ENCODE measurements around the gene CYP2F1. TPM values are rescaled to one million over a fixed set of nuclear protein-coding genes. Genes with fewer than 3 reads are reported as not detected.

The CYP2F1 gene
- total RNA-seq, 1 donor from 2014 or later: not detected

DNA sequence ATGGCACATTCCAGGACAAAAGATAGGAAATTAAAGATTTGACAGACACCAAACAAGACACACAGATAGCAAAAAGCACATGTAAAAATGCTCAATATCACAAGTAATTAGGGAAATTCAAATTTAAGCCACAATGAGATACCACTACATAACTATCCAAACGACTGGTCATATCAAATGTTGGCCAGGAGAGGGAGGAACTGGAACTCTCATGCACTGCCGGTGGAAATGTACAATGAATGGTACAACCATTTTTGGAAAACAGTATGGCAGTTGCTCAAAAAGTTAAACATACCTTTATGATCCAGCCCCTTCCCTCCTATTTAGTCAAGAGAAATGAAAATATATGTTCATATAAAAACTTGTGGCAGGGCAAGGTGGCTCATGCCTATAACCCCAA is 42.0 kb downstream of the CYP2F1 start:
- no peaks in the 10 kb centered on the region for H3K36me3 Mint-ChIP-seq (ENCODE audit: unreplicated experiment)

DNA sequence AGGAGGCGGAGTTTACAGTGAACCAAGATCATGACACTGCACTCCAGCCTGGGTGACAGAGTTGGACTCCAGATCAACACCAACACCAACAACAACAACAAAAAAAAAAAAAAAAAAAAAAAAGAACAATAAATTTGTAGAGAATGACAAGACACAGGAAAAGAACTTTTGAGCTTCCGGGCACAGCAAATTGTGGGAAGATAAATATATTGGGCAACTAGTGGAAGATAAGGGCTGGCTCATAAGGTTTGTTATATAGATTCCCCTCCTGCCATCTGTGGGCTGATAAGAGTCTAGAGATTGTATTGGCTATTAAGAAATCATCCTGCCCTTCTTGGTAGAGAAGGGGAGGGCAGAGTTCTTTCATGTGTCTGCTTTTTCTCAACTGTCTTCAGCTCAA is 45.6 kb downstream of the CYP2F1 start:
- TF ChIP-seq, protein P1, sequence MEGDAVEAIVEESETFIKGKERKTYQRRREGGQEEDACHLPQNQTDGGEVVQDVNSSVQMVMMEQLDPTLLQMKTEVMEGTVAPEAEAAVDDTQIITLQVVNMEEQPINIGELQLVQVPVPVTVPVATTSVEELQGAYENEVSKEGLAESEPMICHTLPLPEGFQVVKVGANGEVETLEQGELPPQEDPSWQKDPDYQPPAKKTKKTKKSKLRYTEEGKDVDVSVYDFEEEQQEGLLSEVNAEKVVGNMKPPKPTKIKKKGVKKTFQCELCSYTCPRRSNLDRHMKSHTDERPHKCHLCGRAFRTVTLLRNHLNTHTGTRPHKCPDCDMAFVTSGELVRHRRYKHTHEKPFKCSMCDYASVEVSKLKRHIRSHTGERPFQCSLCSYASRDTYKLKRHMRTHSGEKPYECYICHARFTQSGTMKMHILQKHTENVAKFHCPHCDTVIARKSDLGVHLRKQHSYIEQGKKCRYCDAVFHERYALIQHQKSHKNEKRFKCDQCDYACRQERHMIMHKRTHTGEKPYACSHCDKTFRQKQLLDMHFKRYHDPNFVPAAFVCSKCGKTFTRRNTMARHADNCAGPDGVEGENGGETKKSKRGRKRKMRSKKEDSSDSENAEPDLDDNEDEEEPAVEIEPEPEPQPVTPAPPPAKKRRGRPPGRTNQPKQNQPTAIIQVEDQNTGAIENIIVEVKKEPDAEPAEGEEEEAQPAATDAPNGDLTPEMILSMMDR (IDR thresholded peaks at IDR 0.05): no peak
- Mint-ChIP-seq H3K36me3 (ENCODE audit: unreplicated experiment) (no peaks in the 10 kb centered on the region), H3K4me1 (ENCODE audit: unreplicated experiment) (no peaks in the 10 kb centered on the region), H3K4me3 (ENCODE audit: unreplicated experiment) (no peak overlapping the region), H3K27ac (ENCODE audit: unreplicated experiment) (no peak overlapping the region), H3K27me3 (ENCODE audit: unreplicated experiment) (peaks cover 2% of the 10 kb centered on the region), H3K9me3 (ENCODE audit: unreplicated experiment) (no peaks in the 10 kb centered on the region)
- no peak for DNase-seq (ENCODE audit: extremely low spot score, unreplicated experiment)

More for the DNA sequence above, 42.0 kb downstream of the CYP2F1 start:
- Mint-ChIP-seq H3K4me3 (ENCODE audit: unreplicated experiment) (no peak overlapping the region), H3K9me3 (ENCODE audit: unreplicated experiment) (no peaks in the 10 kb centered on the region), H3K27me3 (ENCODE audit: unreplicated experiment) (peaks cover 5% of the 10 kb centered on the region), H3K4me1 (ENCODE audit: unreplicated experiment) (no peaks in the 10 kb centered on the region), H3K27ac (ENCODE audit: unreplicated experiment) (no peak overlapping the region)
- DNase-seq (ENCODE audit: extremely low spot score, unreplicated experiment): no peak
- TF ChIP-seq, protein P1 (IDR thresholded peaks at IDR 0.05): no peak

DNA sequence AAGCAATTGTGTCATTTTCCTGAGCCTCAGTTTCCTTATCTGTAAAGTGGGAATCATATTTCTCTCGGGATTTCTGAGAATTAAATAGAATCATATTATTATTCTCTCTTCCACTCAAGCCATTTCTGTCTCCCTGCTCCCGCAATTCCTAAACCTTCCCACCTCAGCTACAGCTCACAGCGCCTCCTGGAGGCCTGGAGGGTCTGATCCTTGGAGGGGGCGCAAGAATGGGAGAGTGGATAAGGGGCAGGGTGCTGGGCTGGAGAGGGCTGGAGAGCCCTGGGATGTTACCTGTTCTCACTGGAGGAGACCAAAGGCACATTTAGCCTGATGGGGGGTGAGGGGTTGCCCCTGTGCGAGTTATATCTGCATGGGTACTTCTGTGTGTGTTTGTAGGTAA is 47.7 kb downstream of the CYP2F1 start:
- peaks cover 2% of the 10 kb centered on the region for H3K27me3 Mint-ChIP-seq (ENCODE audit: unreplicated experiment)
- no peaks in the 10 kb centered on the region for H3K36me3 Mint-ChIP-seq (ENCODE audit: unreplicated experiment)
- H3K27ac Mint-ChIP-seq (ENCODE audit: unreplicated experiment): no peak overlapping the region
- H3K9me3 Mint-ChIP-seq (ENCODE audit: unreplicated experiment): no peaks in the 10 kb centered on the region
- no peak for DNase-seq (ENCODE audit: extremely low spot score, unreplicated experiment)
- H3K4me3 Mint-ChIP-seq (ENCODE audit: unreplicated experiment): no peak overlapping the region
- TF ChIP-seq, protein P1 (IDR thresholded peaks at IDR 0.05): peak; percentile 16
- no peaks in the 10 kb centered on the region for H3K4me1 Mint-ChIP-seq (ENCODE audit: unreplicated experiment)

DNA sequence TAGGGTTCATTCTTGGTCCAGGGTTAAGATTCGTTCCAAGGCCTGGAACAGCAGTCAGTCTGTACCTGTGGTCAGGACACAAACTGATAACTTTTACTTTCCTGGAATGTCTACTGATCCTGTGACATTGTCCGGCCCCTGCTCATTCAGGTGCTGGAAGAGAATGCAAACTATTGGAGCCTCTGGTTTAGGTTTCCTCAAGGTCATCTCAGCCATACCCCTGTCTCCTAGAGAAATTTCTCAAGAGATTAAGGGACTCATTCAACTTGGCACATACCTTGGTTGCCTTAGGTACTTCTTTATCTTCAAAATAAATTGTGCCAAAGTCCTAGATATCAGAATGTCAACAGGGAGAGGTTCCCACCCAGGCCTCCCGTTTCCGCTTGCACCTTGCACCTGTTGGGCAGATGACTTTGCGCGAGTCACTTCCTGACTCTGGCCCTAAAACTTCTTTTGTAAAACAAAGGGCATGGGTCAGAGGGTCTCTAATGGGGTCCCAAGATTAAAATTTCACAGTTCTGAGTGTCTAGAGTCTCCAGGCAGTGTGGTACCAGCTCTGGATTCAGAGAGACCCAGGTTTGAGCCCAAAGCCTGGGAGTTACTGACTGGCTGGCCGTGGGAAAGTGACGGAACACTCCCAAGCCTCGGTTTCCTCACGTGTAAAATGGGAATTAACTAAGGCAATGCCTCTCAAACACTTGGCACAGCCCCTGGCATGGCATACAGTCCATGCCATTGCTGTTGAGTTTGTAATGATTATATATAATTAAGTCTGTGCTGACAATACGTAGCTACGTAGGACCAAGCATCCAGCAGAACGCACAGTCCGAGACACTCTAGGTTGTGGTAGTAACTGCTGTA is 52.9 kb downstream of the CYP2F1 start:
- Mint-ChIP-seq H3K27me3 (ENCODE audit: unreplicated experiment) (peaks cover 12% of the 10 kb centered on the region), H3K36me3 (ENCODE audit: unreplicated experiment) (no peaks in the 10 kb centered on the region), H3K4me3 (ENCODE audit: unreplicated experiment) (no peak overlapping the region), H3K4me1 (ENCODE audit: unreplicated experiment) (no peaks in the 10 kb centered on the region), H3K27ac (ENCODE audit: unreplicated experiment) (no peak overlapping the region), H3K9me3 (ENCODE audit: unreplicated experiment) (no peaks in the 10 kb centered on the region)
- DNase-seq (ENCODE audit: extremely low spot score, unreplicated experiment): no peak
- TF ChIP-seq, protein P1 (IDR thresholded peaks at IDR 0.05): no peak

DNA sequence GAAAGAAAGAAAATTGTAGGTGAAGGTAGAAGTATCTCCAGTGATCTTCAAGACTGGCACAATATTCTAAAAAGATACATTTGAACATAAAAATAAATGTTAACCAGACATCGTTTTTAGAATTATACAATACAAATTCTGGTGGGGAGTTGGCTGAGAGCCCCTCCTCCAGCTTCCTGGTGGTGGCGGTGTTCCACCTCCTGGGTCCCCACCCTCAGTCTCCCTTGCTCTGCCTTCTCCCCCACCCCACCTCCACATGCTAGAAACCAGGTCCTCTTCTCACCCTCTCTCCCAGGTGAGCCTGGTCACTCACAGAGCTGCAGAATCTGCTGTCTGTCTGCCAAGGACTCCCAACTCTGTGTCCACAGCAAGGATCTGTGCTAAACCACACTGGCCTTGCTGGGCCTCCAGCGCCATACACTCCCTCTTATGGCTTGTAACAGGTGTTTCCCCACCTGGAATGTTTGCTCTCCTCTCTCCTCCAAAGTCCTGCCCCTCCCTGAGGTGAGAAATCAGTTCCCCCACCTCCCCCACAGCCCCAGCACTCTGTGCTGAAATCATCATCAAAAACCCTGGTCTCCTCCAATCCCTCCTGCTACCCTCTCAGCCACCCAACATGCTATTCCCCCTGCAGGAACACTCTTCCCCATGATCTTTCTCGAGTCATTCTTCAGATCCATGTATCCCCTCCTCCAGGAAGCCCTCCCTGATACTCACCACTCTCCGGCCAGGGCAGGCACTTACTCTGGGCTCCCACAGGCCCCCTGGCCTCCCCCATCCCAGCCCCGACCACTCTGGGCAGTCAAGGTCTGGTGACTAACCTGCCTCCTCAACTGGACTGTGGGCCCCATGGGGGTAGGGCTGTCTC is 58.3 kb downstream of the CYP2F1 start:
- peaks cover 9% of the 10 kb centered on the region for H3K4me1 Mint-ChIP-seq (ENCODE audit: unreplicated experiment)
- no peak for DNase-seq (ENCODE audit: extremely low spot score, unreplicated experiment)
- H3K4me3 Mint-ChIP-seq (ENCODE audit: unreplicated experiment): no peak overlapping the region
- H3K9me3 Mint-ChIP-seq (ENCODE audit: unreplicated experiment): no peaks in the 10 kb centered on the region
- TF ChIP-seq, protein P1 (IDR thresholded peaks at IDR 0.05): no peak
- peaks cover 12% of the 10 kb centered on the region for H3K27me3 Mint-ChIP-seq (ENCODE audit: unreplicated experiment)
- H3K36me3 Mint-ChIP-seq (ENCODE audit: unreplicated experiment): no peaks in the 10 kb centered on the region
- no peak overlapping the region for H3K27ac Mint-ChIP-seq (ENCODE audit: unreplicated experiment)

Measured in osteocyte (in vitro differentiated cells).